GM18861 (cell line): ENCODE results near the gene HAGH.

ENCODE experiments used
- ATAC-seq: cut with Tn5 transposase; IDR thresholded peaks from one replicate; pipeline ENCODE4 v1.9.1; 2021; ENCODE audit not compliant: unreplicated experiment

Gene HAGH

DNA sequence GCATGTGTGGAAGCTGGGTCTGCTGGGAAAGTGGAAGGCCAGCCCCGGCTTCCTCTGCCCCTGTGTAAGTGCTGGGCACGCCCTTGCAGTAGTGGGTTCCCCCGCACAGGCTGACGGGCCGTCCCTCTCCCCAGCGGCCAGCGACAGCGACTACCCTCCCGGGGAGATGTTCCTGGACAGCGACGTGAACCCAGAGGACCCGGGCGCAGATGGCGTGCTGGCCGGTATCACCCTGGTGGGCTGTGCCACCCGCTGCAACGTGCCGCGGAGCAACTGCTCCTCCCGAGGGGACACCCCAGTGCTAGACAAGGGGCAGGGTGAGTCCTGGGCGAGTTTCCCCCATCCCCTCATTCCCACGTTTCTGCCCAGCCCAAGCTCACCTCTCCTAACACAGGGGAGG lies 60.8 kb downstream of the HAGH start:
- no peak for ATAC-seq

DNA sequence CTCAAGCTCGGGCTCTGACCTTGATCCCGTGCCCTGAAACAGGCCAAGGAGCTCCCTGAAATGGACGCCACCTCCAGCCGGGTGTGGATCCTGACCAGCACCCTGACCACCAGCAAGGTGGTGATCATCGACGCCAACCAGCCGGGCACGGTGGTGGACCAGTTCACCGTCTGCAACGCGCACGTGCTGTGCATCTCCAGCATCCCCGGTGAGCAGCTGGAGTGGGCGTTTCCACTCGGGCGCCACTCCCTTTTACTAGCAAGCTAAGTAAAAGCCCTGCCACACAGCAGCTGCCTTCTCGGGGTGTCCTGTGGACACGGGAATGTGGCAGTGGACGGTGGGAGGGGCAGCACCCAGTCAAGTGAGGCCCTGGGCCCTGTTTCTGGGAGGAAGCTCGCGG lies 61.7 kb downstream of the HAGH start:
- no peak for ATAC-seq

DNA sequence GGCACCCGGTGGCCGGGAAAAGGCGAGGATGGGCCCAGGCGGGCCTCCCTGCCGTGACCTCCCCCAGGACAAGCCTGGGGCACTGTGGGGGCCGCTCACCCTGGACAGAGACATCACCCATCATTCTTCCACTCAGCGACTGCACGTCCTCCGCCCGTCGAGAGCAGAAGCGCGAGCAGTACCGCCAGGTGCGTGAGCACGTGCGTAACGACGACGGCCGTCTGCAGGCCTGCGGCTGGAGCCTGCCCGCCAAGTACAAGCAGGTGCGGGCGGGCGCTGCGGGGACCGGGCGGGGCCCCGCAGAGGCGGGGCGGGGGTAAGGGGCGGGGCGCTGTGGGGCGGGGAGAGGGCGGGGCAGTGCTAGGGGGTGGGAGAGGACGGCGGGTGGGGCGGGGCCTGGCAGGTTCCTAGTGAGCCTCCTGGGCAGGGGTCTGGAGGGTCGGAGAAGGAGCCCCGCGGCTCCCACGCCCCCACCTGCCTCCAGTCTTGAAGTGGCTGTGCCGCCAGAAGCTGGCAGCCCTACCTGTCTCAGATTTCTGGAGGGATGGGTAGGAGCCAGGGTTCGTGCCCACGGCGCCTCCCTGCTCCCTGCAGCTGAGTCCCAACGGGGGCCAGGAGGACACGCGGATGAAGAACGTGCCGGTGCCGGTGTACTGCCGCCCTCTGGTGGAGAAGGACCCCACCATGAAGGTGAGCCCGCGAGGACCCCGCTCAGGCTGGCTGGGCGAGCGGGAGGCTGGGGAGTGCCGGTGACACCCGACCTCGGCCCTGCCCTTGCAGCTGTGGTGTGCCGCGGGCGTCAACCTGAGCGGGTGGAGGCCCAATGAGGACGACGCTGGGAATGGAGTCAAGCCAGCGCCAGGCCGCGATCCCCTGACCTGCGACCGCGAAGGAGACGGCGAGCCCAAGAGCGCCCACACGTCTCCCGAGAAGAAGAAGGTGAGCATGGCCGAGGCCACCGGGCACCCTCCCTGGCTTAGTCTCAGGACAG lies 62.8 kb downstream of the HAGH start:
- no peak for ATAC-seq

DNA sequence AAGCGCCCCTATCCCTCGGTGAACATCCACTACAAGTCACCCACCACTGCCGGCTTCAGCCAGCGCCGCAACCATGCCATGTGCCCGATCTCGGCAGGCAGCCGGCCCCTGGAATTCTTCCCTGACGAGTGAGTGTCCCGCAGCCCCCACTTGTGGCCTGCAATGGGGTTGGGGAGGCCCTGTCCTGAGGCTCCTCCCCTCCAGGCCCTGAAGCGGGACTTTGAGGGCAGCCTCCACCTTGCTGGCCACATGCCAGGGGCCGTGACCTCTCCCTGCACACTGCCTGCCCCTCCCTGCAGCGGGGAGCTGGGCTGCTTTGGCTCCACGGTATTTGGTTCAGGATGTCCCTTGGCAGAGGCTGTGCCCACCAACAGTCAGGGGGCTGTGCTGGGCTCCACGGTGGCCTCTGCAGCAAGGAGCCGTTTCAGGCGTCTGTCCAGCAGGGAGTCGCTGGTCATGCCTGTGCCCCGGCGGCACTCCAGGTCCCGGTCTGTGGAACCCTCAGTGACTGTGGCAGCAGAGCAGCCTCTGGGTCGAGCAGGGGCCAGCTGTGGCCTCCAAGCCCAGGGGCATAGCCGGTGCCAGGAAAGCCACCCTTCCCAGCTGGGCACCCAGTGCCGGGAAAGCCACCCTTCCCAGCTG lies 63.6 kb downstream of the HAGH start:
- ATAC-seq: no peak

DNA sequence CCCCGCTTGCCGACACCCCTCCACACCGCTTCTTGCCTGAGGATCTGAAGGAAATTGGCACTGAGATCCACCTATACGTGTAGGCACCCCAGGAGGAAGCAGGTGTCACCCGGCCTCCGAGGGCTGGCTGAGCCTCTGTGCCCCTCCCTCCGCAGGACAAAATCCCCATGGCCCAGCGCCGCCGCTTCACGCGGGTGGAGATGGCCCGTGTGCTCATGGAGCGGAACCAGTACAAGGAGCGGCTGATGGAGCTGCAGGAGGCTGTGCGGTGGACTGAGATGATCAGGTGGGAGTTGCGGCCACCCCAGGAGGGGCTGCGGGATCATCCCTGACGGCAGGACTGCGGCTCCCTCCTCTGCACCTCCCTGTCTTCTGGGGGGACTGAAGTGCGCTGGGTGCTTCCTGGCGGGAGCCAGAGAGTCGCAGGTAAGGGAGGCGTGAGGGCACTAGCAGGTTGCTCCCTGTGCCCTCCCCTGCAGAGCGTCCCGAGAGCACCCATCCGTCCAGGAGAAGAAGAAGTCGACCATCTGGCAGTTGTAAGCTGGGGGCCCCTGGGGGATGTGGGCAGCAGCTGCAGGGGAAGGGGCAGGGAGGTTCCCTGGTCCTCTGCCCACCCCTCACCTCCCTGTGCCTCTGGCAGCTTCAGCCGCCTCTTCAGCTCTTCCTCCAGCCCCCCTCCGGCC lies 64.3 kb downstream of the HAGH start:
- ATAC-seq: no peak

DNA sequence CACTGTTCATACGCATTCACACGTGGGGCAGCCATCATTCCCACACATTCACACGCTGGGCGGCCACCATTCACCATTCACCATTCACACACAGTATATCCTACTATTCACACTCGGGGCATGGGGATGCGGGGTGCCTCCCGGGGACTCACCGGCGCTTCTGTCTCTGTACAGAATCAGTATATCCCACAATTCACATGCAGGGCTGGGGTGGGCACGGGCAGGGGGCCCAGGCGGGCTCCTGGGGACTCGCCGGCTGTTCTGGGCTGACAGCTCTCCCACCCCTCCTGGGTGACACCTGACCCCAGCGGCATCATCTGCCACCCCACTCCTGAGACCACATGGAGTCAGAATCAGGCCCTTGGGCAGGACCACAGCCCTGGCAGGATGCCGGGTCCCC lies 64.9 kb downstream of the HAGH start:
- ATAC-seq: no peak

GRCh38 chr16:1760911-1761310 lies 65.7 kb downstream of the HAGH start:
- ATAC-seq: no peak

DNA sequence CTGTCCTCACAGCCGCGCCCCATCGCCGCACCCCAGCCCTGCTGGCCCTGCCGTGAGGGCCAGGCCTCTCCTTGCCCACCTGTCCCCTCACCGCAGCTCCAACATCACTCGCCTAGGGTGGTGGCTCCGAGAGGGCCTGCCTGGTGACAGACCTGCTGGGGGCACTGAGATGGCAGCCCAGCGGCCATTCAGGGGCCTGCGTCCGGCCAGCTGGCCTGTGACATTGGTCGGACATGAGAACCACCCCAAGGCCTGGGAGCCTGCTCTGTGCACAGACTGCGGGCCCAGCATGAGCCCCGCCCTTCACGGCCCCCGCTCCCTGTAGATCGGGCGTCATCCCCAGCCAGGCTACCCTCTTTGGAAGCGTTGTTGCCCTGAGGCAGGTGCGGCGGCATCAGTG lies 67.1 kb downstream of the HAGH start:
- ATAC-seq: no peak

DNA sequence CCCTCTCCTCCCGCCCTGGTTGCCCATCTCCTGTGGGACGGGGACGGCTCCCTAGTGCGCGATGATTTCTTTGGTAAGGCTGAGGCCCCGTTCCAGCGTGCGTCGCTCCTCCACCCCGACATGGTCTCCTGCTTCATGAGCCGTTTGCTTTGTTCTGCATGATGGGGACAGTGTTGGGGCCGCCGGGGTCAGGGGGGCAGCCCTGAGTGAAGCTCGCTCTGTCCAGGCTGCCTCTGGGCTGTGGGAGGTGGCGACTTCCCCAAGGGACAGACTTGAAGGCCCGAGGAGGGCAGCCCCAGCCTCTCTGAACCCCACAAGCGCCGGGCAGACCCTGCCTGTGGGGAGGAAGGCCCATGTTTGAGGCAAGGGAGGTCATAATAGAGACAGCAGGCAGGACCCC lies 67.7 kb downstream of the HAGH start:
- ATAC-seq: no peak

- no peak for ATAC-seq
These were observed 68.7 kb downstream of the HAGH start for GRCh38 chr16:1757714-1758461.
